AG09309 (cell line): ENCODE results near the gene ABHD10.

ENCODE experiments used
- DNase-seq: peaks from one replicate; pipeline ENCODE4 v3.0.0-alpha.2; 2010; ENCODE audit warnings: low read depth
- H3K4me3 ChIP-seq: 2 replicates; pipeline ENCODE4 v1.5.1; 2011; ENCODE audit warnings: mild to moderate bottlenecking, low read depth, low read length, moderate library complexity; ENCODE audit not compliant: control insufficient read depth
- TF ChIP-seq, protein P1 (sequence below): IDR thresholded peaks from 2 replicates; pipeline ENCODE4 v1.5.1; 2011; ENCODE audit warnings: mild to moderate bottlenecking, low read depth, low read length, inconsistent platforms; ENCODE audit not compliant: insufficient read depth, control insufficient read depth; ENCODE audit errors: missing control alignments

The ABHD10 gene

DNA sequence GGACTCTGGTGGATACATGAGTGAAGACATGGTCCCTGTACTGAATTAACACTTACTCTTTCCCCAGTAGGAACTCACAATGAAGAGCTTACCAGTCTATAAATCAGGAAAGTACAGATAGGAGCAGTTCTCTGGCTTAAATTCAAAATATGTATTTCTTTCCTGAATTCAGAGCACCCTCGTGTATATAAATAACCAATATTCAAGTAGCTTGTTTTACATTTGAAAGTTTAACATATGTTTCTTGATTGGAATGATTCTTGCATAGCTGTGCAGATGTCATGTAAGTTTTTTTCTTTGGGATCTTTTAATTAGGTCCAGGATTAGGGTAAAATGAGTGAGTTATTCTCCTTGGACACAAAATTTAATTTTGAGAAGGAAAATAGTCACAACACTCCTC lies 40.9 kb downstream of the ABHD10 start:
- no peak overlapping the region for H3K4me3 ChIP-seq
- no peak for DNase-seq
- TF ChIP-seq, protein P1, sequence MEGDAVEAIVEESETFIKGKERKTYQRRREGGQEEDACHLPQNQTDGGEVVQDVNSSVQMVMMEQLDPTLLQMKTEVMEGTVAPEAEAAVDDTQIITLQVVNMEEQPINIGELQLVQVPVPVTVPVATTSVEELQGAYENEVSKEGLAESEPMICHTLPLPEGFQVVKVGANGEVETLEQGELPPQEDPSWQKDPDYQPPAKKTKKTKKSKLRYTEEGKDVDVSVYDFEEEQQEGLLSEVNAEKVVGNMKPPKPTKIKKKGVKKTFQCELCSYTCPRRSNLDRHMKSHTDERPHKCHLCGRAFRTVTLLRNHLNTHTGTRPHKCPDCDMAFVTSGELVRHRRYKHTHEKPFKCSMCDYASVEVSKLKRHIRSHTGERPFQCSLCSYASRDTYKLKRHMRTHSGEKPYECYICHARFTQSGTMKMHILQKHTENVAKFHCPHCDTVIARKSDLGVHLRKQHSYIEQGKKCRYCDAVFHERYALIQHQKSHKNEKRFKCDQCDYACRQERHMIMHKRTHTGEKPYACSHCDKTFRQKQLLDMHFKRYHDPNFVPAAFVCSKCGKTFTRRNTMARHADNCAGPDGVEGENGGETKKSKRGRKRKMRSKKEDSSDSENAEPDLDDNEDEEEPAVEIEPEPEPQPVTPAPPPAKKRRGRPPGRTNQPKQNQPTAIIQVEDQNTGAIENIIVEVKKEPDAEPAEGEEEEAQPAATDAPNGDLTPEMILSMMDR = no peak

DNA sequence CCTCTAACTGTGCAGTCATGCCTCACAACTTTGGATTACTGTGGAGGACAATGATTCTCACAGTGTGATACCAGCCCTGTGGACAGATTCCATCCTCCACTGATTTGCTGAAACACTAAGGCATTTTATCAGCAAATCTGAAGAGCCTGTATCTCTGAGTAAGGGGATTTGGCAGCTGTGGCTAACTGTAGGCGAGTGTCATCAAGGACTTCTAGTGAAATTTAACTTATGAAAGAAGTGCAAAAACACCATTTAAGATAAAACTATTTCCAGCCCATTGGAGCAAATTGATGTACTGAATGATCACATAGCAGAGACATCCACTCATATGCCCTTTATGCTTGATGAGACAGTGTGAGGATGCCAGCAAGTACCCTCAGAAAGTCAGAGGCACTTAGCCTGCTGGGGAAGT lies 41.9 kb downstream of the ABHD10 start:
- TF ChIP-seq, protein P1 = no peak
- DNase-seq = no peak
- no peak overlapping the region for H3K4me3 ChIP-seq

DNA sequence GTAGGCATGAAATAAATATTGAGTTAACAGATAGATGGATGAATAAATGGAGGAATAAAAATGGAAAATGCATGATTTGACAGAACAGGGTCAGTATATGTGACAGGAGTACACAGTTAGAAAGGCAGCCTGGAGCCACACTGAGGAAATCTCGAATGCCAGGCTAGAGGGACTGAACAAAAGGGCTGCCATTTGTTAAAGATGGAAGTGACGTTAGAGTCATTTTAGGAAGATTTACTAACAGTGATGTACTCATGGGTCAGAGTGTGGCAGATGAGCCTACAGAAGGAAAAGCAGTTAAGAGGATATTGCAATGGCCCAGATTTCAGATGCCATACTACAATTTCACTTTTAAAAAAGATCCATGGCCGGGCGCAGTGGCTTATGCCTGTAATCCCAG lies 48.3 kb downstream of the ABHD10 start:
- no peak overlapping the region for H3K4me3 ChIP-seq
- TF ChIP-seq, protein P1 = no peak
- no peak for DNase-seq

DNA sequence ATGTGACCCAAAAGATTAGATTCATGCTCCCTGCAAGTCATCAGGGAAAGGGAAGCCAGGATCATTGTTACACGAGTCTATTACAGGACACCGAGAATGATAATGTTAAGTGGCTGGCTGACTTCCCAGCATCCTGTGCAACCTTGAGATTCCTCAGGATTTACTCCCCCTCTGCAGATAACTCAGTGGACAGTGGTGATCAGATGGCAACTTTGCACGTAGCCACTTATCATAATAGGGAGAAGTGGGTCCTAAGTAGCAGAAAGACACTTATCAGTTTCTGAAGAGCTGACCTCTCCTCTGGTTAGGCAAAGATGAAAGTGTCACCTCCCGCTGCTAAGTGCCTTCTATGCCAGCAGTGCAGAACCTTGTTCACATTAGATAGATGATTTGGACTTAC lies 49.0 kb downstream of the ABHD10 start:
- no peak overlapping the region for H3K4me3 ChIP-seq
- TF ChIP-seq, protein P1 = no peak
- DNase-seq = no peak

DNA sequence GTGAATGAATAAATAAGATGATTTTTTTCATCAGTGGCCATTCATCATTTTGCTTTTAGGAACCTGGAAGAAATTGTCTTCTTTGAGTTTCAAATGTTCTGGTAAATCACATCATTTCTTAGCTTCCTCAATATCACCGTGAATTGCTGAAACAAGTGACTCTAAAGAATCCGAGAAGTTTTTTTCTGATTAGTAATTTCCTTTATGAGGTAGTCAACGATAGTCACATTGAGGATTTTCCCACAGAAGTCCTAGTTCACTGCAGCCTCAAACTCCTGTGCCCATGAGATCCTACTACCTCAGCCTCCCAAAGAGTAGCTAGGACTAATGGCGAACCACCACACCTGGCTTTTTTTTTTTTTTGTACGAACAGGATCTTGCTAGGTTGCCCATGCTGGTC lies 52.1 kb downstream of the ABHD10 start:
- H3K4me3 ChIP-seq = no peak overlapping the region
- TF ChIP-seq, protein P1 = no peak
- DNase-seq = no peak

DNA sequence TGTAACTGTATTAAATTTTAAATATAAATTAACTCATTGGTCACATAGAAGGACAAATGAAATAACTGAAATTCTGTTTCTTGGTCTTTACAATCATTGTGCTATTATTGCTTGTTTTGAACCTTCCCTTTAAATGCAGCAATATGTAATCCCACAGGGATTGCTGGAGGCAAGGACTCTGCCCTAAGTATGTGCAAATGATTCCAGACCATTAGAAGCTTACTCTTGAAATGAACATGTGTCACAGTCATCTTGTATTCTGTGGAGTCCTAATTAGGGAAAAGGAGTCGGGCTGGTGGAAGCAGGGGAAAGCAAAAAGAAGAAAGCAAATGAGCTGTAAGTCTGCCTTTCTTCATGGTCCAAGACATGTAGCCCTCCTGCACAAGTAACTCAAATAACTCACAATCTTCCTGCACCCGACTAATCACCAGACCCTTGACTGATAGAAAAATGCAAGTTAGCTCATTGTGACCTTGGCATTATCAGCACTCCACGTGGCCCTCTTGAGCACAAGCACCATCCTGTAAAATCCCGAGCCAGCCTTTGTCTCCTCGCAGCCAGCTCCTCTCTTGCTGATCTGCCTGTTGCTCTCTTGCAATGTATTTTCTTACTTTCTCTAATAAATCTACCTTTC lies 53.4 kb downstream of the ABHD10 start:
- TF ChIP-seq, protein P1 = no peak
- no peak for DNase-seq
- H3K4me3 ChIP-seq = no peak overlapping the region
